Bronchial epithelial cell (primary cell): ENCODE data around the gene MANBA. TPM values are rescaled to one million over a fixed set of nuclear protein-coding genes. Genes with fewer than 3 reads are reported as not detected.
"Not testable (repeated sequence)": the region's sequence is repeated elsewhere in the genome, so short reads cannot be mapped to it uniquely, and the experiment has no call there.

Experiments
- DNase-seq: peaks from one replicate; pipeline ENCODE4 v3.0.0-alpha.2; 2010; ENCODE audit warnings: low read depth
- FAIRE-seq: peaks from 2 replicates; lab custom pipeline; 2011; peaks lifted over from hg19 to GRCh38; lab: Jason Lieb, UNC
- H3K27me3 ChIP-seq: 2 replicates; pipeline ENCODE4 v1.5.1; 2011; ENCODE audit warnings: low read length; ENCODE audit not compliant: control insufficient read depth, insufficient read depth
- H3K36me3 ChIP-seq: 2 replicates; pipeline ENCODE4 v1.5.1; 2011; ENCODE audit warnings: low read length; ENCODE audit not compliant: control insufficient read depth, insufficient read depth
- H3K4me3 ChIP-seq: 2 replicates; pipeline ENCODE4 v1.5.1; 2011; ENCODE audit warnings: mild to moderate bottlenecking, low read depth, low read length, control low read depth
- total RNA-seq: library from RNA; depleted of rRNA; stranded (reverse); fragments of >200 nt; gene quantifications from 2 replicates; pipeline ENCODE4 v1.2.1, GENCODE V29; 2014
- TF ChIP-seq, protein P1 (sequence below): IDR thresholded peaks from 2 replicates; pipeline ENCODE4 v1.5.1; 2011; ENCODE audit warnings: mild to moderate bottlenecking, moderate library complexity, low read length, control low read depth, inconsistent platforms; ENCODE audit not compliant: insufficient read depth, severe bottlenecking

MANBA gene
- total RNA-seq, 1 donor from 2014 or later: 60.3 TPM

- Histone ChIP-seq H3K4me3 (no peak overlapping the region), H3K27me3 (no peaks in the 10 kb centered on the region), H3K36me3 (no peaks in the 10 kb centered on the region)
- no peak for DNase-seq
- TF ChIP-seq, protein P1, sequence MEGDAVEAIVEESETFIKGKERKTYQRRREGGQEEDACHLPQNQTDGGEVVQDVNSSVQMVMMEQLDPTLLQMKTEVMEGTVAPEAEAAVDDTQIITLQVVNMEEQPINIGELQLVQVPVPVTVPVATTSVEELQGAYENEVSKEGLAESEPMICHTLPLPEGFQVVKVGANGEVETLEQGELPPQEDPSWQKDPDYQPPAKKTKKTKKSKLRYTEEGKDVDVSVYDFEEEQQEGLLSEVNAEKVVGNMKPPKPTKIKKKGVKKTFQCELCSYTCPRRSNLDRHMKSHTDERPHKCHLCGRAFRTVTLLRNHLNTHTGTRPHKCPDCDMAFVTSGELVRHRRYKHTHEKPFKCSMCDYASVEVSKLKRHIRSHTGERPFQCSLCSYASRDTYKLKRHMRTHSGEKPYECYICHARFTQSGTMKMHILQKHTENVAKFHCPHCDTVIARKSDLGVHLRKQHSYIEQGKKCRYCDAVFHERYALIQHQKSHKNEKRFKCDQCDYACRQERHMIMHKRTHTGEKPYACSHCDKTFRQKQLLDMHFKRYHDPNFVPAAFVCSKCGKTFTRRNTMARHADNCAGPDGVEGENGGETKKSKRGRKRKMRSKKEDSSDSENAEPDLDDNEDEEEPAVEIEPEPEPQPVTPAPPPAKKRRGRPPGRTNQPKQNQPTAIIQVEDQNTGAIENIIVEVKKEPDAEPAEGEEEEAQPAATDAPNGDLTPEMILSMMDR: peak; percentile 20
- FAIRE-seq: no peak
Measured at GRCh38 chr4:102715057-102715456, 45.7 kb downstream of the MANBA start.

DNA sequence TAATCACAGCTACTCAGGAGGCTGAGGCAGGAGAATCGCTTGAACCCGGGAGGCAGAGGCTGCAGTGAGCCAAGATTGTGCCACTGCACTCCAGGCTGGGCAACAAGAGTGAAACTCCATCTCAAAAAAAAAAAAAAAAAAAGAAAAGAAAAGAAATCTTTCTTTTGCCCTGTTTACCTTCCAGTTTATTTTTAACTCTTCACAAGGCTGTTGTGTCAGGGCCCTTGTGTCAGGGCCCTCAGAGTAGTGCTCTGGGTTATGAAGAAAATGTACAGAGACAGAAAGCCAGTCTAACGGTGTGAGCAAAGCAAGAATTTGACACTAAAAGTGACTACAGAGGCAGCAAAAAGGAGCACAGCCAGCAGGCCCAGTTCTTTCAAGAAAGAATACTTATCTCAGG, 47.0 kb downstream of the MANBA start:
- not testable (repeated sequence) for H3K27me3 ChIP-seq, H3K36me3 ChIP-seq, H3K4me3 ChIP-seq, FAIRE-seq, DNase-seq

- FAIRE-seq (no peak), DNase-seq (peak; percentile 62)
- Histone ChIP-seq H3K36me3 (no peaks in the 10 kb centered on the region), H3K4me3 (no peak overlapping the region), H3K27me3 (no peaks in the 10 kb centered on the region)
- TF ChIP-seq, protein P1: no peak
Measured at GRCh38 chr4:102713096-102713495, 47.7 kb downstream of the MANBA start.

GRCh38 chr4:102710986-102711385, 49.8 kb downstream of the MANBA start:
- FAIRE-seq: no peak
- TF ChIP-seq, protein P1: no peak

DNA sequence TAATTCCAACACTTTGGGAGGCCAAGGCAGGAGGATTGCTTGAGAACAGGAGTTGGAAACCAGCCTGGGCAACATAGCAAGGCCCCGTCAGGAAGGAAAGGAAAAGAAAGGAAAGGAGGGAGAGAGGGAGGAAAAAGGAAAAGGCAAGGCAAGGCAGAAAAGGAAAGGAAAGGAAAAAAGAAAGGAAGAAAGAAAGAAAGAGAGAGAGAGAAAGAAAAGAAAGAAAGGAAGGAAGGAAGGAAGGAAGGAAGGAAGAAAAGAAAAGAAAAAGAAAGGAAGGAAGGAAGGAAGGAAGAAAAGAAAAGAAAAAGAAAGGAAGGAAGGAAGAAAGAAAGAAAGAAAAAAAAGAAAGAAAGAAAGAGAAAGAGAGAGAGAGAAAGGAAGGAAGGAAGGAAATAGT, 51.7 kb downstream of the MANBA start:
- H3K36me3 ChIP-seq, H3K27me3 ChIP-seq, DNase-seq, FAIRE-seq, H3K4me3 ChIP-seq: not testable (repeated sequence)

More at GRCh38 chr4:102710986-102711385, 49.8 kb downstream of the MANBA start:
- Histone ChIP-seq H3K36me3 (no peaks in the 10 kb centered on the region), H3K4me3 (no peak overlapping the region), H3K27me3 (no peaks in the 10 kb centered on the region)
- no peak for DNase-seq

DNA sequence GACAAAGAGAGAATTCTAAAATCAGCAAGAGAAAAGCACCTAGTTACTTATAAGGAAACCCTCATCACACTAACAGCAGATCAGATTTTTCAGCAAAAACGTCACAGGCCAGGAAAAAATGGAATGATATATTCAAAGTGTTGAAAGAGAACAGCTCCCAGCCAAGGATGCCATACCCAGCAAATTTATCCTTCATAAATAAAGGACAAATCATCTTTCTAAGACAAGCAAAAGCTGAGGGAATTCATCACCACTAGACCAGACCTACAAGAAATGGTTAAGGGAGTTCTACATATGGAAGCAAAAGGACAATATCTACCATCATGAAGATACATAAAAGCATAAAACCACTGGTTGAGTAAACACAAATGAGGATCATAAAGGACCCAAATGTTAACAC, 53.6 kb downstream of the MANBA start:
- Histone ChIP-seq H3K36me3 (no peaks in the 10 kb centered on the region), H3K27me3 (no peaks in the 10 kb centered on the region), H3K4me3 (no peak overlapping the region)
- DNase-seq (no peak), FAIRE-seq (no peak)
- TF ChIP-seq, protein P1: no peak

GRCh38 chr4:102705391-102705935, 55.3 kb downstream of the MANBA start:
- no peak for FAIRE-seq
- no peak for DNase-seq
- Histone ChIP-seq H3K27me3 (no peaks in the 10 kb centered on the region), H3K36me3 (no peaks in the 10 kb centered on the region), H3K4me3 (no peak overlapping the region)
- TF ChIP-seq, protein P1: no peak
